Epithelial cell of umbilical artery (primary cell): ENCODE measurements around the gene APOBEC2. TPM values are rescaled to one million over a fixed set of nuclear protein-coding genes. Genes with fewer than 3 reads are reported as not detected.

Experiments
- total RNA-seq: library from RNA; depleted of rRNA; stranded (reverse); fragments of >200 nt; gene quantifications from 2 replicates; pipeline ENCODE4 v1.2.3, GENCODE V29; 2014

Gene APOBEC2
- not detected in 2 replicates for total RNA-seq

DNA sequence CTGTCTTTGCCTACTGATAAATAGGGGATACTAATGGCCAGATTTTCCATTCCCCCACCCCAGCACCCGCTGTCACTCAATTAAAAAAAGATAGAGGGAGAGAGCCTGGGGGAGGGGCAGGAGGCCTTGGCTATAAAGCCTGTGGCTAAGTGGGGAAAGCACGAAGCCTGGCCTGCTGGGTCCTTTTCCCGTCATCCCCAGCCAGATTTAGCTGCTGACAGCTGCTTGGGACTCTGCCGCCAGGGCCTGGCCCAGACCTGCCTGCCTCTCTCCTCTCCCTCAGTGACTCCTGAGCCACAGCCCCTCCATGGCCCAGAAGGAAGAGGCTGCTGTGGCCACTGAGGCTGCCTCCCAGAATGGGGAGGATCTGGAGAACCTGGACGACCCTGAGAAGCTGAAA lies at the start of gene APOBEC2:
TSS of gene APOBEC2 (plus strand) at position 162 of the 400 bp plus-strand sequence. CDS start at position 308, 146 bp downstream.

DNA sequence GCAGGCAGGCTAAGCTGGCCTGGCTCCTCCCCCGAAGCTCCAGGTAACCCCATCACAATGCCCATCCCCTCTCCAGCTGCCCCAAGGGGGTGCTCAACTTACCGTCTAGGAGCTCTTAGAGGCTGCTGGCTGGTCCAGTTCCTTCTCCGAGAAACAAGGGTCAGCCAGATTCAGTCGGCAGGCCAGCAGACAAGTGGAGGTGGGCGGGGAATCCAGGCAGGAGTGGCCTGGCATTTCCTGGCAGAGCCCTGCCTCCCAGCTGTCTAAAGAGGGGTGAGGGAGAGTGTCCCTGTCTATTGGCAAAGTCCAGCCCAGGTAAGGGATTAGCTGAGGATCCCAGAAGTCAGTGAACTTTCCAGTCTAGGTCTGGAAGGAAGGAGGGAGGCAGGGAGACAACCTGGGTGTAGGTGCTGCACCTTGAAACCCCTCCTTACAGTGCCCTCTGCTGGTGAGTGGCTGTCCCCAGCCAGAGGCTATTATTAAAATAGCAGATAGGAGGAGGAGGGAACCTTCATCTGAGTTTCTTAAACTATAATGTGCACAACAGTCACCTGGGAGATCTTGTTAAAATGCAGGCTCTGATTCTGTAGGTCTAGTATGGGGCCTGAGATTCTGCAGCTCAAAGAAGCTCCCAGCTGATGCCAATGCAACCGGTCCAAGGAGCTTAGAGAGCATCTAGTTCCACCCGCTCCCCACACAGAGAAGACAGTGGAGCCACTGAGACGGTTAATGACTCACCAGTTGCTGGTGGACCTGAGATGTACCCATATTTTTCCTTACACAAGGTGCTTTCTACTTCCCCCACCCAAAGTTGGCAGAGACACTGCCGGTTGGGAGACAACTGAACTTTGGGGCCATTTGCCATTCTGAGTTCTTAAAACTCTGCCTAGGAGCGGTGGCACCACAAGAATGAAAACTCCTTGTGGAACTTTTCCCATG lies 13.7 kb upstream of the APOBEC2 start, which contains the start of gene UNC5CL:
TSS of gene UNC5CL (minus strand) at position 162 of the 939 bp plus-strand sequence. CDS start 4,147 bp downstream, outside the sequence.

GRCh38 chr6:41042226-41043055 lies 10.6 kb upstream of the APOBEC2 start, which contains the start of gene TSPO2:
Gene TSPO2 (plus strand): TSS chr6:41042467. CDS start chr6:41042986, 519 bp downstream.

GRCh38 chr6:41071923-41072835 lies 19.2 kb downstream of the APOBEC2 start, which contains the start of gene OARD1:
Gene OARD1 (minus strand): TSS chr6:41072356. CDS start chr6:41071634, 722 bp downstream.

DNA sequence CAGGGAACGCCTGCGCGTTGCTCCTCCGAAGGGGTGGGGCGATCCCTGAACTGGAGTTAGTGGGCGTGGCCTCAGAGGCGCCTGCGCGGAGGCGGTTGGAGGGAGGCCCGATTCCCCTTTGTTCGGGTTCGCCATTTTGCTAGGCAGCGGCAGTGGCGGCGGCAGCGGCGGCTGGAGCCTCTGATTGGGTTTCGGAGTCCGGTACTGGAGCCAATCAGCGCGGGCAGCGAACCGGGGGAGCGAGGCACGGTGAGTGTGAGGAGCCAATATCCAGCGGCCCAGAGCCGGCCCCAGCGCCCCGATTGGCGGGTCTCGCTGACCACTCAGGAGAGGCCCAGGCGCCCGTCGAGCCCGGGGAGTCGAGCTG lies 19.8 kb downstream of the APOBEC2 start, which contains the start of gene NFYA:
TSS of gene NFYA (plus strand) at position 139 of the 367 bp plus-strand sequence. CDS start 6,116 bp downstream, outside the sequence.

Other genes with a start within 250 kb of the APOBEC2 start
- under 0.01 TPM in 1 of 2 replicates, not detected in the other for gene UNC5CL, start 14.0 kb upstream of the APOBEC2 start, total RNA-seq
- not detected in 2 replicates for gene TSPO2, start 10.7 kb upstream of the APOBEC2 start, total RNA-seq
- gene OARD1, start 19.2 kb downstream of the APOBEC2 start, total RNA-seq: 6.4 and 9.1 TPM in 2 replicates
- gene NFYA, start 19.8 kb downstream of the APOBEC2 start, total RNA-seq: 11.2 and 15.6 TPM in 2 replicates
- gene TREML1, start 101.1 kb downstream of the APOBEC2 start, total RNA-seq: not detected in 2 replicates
- gene TREM2, start 109.9 kb downstream of the APOBEC2 start, total RNA-seq: not detected in 2 replicates
- not detected in 2 replicates for gene TREML2, start 147.9 kb downstream of the APOBEC2 start, total RNA-seq
- not detected in 2 replicates for gene TREML4, start 175.1 kb downstream of the APOBEC2 start, total RNA-seq
- not detected in 2 replicates for gene TREM1, start 233.5 kb downstream of the APOBEC2 start, total RNA-seq